Body of pancreas (tissue), 4 donors: ENCODE results near the gene MYO18B.

Experiments used
- CTCF ChIP-seq, 7 experiments: fragments of 450-650 bp in 4 of 7; fragments of 200-600 bp in 3 of 7; sonication (generic) in 3 of 7; IDR thresholded peaks; one replicate each; pipeline ENCODE4 v1.5.1; 2016 to 2019; ENCODE audit warnings: antibody characterized with exemption in 7 of 7
- POLR2A ChIP-seq, 3 donors: fragments of 450-650 bp; IDR thresholded peaks; one replicate each; pipeline ENCODE4 v1.6.1; 2016; ENCODE audit warnings: antibody characterized with exemption in 3 of 3, mild to moderate bottlenecking in 2 of 3

GRCh38 chr22:25786165-25786564 lies 44.2 kb downstream of the MYO18B start:
- no peak for TF ChIP-seq CTCF (IDR thresholded peaks at IDR 0.05)
- TF ChIP-seq POLR2A (IDR thresholded peaks at IDR 0.05) = no peak
